ENCODE measurements around the gene GRAMD2B.

The GRAMD2B gene

GRCh38 chr5:126445502-126446174 is 22.4 kb downstream of the GRAMD2B start:
- Histone ChIP-seq H3K27ac (no peak overlapping the region), H3K4me1 (ENCODE audit: control insufficient read depth in 1 of 2, insufficient read depth in 1 of 2, low read depth in 1 of 2, low read length in 1 of 2) (no peaks in the 10 kb centered on the region), H3K36me3 (no peaks in the 10 kb centered on the region), H3K9me3 (no peaks in the 10 kb centered on the region), H3K27me3 (no peaks in the 10 kb centered on the region), H3K4me3 (ENCODE audit: low read depth in 1 of 2, low read length in 1 of 2) (no peak overlapping the region)
- TF ChIP-seq CTCF (IDR thresholded peaks at IDR 0.05) = no peak

- H3K27ac ChIP-seq = no peak overlapping the region
- H3K4me3 ChIP-seq (ENCODE audit: low read depth in 1 of 2, low read length in 1 of 2) = no peak overlapping the region
- no peaks in the 10 kb centered on the region for H3K27me3 ChIP-seq
- TF ChIP-seq CTCF (IDR thresholded peaks at IDR 0.05) = no peak
- H3K4me1 ChIP-seq (ENCODE audit: control insufficient read depth in 1 of 2, insufficient read depth in 1 of 2, low read depth in 1 of 2, low read length in 1 of 2) = no peaks in the 10 kb centered on the region
- H3K9me3 ChIP-seq = no peaks in the 10 kb centered on the region
- no peaks in the 10 kb centered on the region for H3K36me3 ChIP-seq
Observed at GRCh38 chr5:126446498-126447224, 23.5 kb downstream of the GRAMD2B start.

GRCh38 chr5:126448720-126449119 is 25.5 kb downstream of the GRAMD2B start:
- no peaks in the 10 kb centered on the region for H3K27me3 ChIP-seq
- H3K4me1 ChIP-seq (ENCODE audit: control insufficient read depth in 1 of 2, insufficient read depth in 1 of 2, low read depth in 1 of 2, low read length in 1 of 2) = no peaks in the 10 kb centered on the region
- no peak overlapping the region for H3K4me3 ChIP-seq (ENCODE audit: low read depth in 1 of 2, low read length in 1 of 2)
- H3K27ac ChIP-seq = no peak overlapping the region
- no peak for TF ChIP-seq CTCF (IDR thresholded peaks at IDR 0.05)
- no peaks in the 10 kb centered on the region for H3K9me3 ChIP-seq
- no peaks in the 10 kb centered on the region for H3K36me3 ChIP-seq

GRCh38 chr5:126449751-126450271 is 26.6 kb downstream of the GRAMD2B start:
- Histone ChIP-seq H3K4me3 (ENCODE audit: low read depth in 1 of 2, low read length in 1 of 2) (no peak overlapping the region), H3K27me3 (no peaks in the 10 kb centered on the region), H3K27ac (no peak overlapping the region), H3K36me3 (no peaks in the 10 kb centered on the region), H3K4me1 (ENCODE audit: control insufficient read depth in 1 of 2, insufficient read depth in 1 of 2, low read depth in 1 of 2, low read length in 1 of 2) (no peaks in the 10 kb centered on the region), H3K9me3 (no peaks in the 10 kb centered on the region)
- TF ChIP-seq CTCF (IDR thresholded peaks at IDR 0.05) = no peak

- H3K27me3 ChIP-seq = no peaks in the 10 kb centered on the region
- no peaks in the 10 kb centered on the region for H3K4me1 ChIP-seq (ENCODE audit: control insufficient read depth in 1 of 2, insufficient read depth in 1 of 2, low read depth in 1 of 2, low read length in 1 of 2)
- no peak for TF ChIP-seq CTCF (IDR thresholded peaks at IDR 0.05)
- H3K36me3 ChIP-seq = no peaks in the 10 kb centered on the region
- H3K27ac ChIP-seq = no peak overlapping the region
- H3K4me3 ChIP-seq (ENCODE audit: low read depth in 1 of 2, low read length in 1 of 2) = no peak overlapping the region
- H3K9me3 ChIP-seq = no peaks in the 10 kb centered on the region
Observed at GRCh38 chr5:126450346-126450745, 27.1 kb downstream of the GRAMD2B start.
